Breast epithelium (tissue), 4 donors: Measurements from ENCODE around the gene GAN. TPM values are rescaled to one million over a fixed set of nuclear protein-coding genes. Genes with fewer than 3 reads are reported as not detected.
"Not testable (repeated sequence)": the region's sequence is repeated elsewhere in the genome, so short reads cannot be mapped to it uniquely, and the experiment has no call there.

Source experiments
- DNase-seq, 2 donors: peaks; one replicate each; pipeline ENCODE4 v3.0.0-alpha.2; 2019; ENCODE audit warnings: low spot score in 2 of 2
- H3K27ac ChIP-seq, 2 donors: fragments of 200-600 bp; sonication (generic) in 1 of 2; one replicate each; pipeline ENCODE4 v1.5.1; 2016 to 2019; ENCODE audit warnings: mild to moderate bottlenecking in 1 of 2
- H3K27me3 ChIP-seq, 2 donors: fragments of 200-600 bp; sonication (generic) in 1 of 2; one replicate each; pipeline versions ENCODE4 v1.5.1 to v1.6.0; 2017 to 2019; ENCODE audit warnings: control low read depth in 1 of 2, mild to moderate bottlenecking in 1 of 2
- H3K36me3 ChIP-seq: fragments of 200-600 bp; one replicate; pipeline ENCODE4 v1.5.1; 2019
- H3K4me1 ChIP-seq, 2 donors: fragments of 200-600 bp; sonication (generic); one replicate each; pipeline ENCODE4 v1.5.1; 2016 to 2019; ENCODE audit warnings: control low read depth in 1 of 2
- H3K4me3 ChIP-seq, 3 donors: fragments of 200-600 bp; sonication (generic); 1 replicate in 2 of 3; 2 replicates in 1 of 3; pipeline ENCODE4 v1.5.1; 2016 to 2019; ENCODE audit warnings: mild to moderate bottlenecking in 3 of 3, moderate library complexity in 2 of 3
- H3K9me3 ChIP-seq, 2 donors: fragments of 200-600 bp; sonication (generic) in 1 of 2; one replicate each; pipeline ENCODE4 v1.5.1; 2016 to 2019; ENCODE audit warnings: control low read depth in 1 of 2
- POLR2A ChIP-seq: fragments of 450-650 bp; IDR thresholded peaks from one replicate; pipeline ENCODE4 v1.6.1; 2016; ENCODE audit warnings: antibody characterized with exemption, mild to moderate bottlenecking, moderate library complexity
- POLR2AphosphoS5 ChIP-seq, 3 donors: sonication (generic); formaldehyde crosslinking; IDR thresholded peaks; one replicate each; pipeline ENCODE4 v1.6.1; 2017; ENCODE audit warnings: antibody characterized with exemption in 3 of 3
- intact Hi-C: fragments of 100-400 bp; cut with DNase I; formaldehyde crosslinking; loops from one replicate; pipeline ENCODE4 v1.15.1; 2023; ENCODE audit warnings: low total_unique reads
- total RNA-seq, 3 donors: library from RNA; depleted of rRNA; stranded (reverse); fragments of >200 nt; gene quantifications; one replicate each; pipeline ENCODE4 v1.1.0, GENCODE V29; 2016
- TF ChIP-seq, protein P1 (sequence below), 3 donors: fragments of 450-650 bp; IDR thresholded peaks; one replicate each; pipeline ENCODE4 v1.5.1; 2016 to 2017; ENCODE audit warnings: antibody characterized with exemption in 3 of 3, mild to moderate bottlenecking in 3 of 3, moderate library complexity in 3 of 3

Gene GAN
- total RNA-seq, 3 donors from 2014 or later = 7.5 to 15.7 (median 10.8) TPM

GRCh38 chr16:81401035-81401950, 86.5 kb downstream of the GAN start:
- Histone ChIP-seq H3K9me3 (peaks cover 0 to 10% of the 10 kb centered on the region in 2 donors), H3K27ac (peak overlapping the region; percentile 66 to 85), H3K36me3 (no peaks in the 10 kb centered on the region), H3K27me3 (no peaks in the 10 kb centered on the region), H3K4me1 (peaks cover 0 to 3% of the 10 kb centered on the region in 2 donors), H3K4me3 (peak overlapping the region in 1 of 3 donors; percentile 44)
- TF ChIP-seq, protein P1, sequence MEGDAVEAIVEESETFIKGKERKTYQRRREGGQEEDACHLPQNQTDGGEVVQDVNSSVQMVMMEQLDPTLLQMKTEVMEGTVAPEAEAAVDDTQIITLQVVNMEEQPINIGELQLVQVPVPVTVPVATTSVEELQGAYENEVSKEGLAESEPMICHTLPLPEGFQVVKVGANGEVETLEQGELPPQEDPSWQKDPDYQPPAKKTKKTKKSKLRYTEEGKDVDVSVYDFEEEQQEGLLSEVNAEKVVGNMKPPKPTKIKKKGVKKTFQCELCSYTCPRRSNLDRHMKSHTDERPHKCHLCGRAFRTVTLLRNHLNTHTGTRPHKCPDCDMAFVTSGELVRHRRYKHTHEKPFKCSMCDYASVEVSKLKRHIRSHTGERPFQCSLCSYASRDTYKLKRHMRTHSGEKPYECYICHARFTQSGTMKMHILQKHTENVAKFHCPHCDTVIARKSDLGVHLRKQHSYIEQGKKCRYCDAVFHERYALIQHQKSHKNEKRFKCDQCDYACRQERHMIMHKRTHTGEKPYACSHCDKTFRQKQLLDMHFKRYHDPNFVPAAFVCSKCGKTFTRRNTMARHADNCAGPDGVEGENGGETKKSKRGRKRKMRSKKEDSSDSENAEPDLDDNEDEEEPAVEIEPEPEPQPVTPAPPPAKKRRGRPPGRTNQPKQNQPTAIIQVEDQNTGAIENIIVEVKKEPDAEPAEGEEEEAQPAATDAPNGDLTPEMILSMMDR (IDR thresholded peaks at IDR 0.05) = no peak
- no peak for TF ChIP-seq POLR2A
- TF ChIP-seq POLR2AphosphoS5 (IDR thresholded peaks at IDR 0.05) = peak in 2 of 3 donors; percentile 18 to 27
- DNase-seq = peak; percentile 87 to 90
- intact Hi-C loops = loop anchor here (10.0 kb wide), 1 partner anchor 304 kb away; no protein-coding TSS in a partner anchor

- TF ChIP-seq POLR2A = no peak
- TF ChIP-seq POLR2AphosphoS5 (IDR thresholded peaks at IDR 0.05) = no peak
- TF ChIP-seq, protein P1 (IDR thresholded peaks at IDR 0.05) = no peak
- DNase-seq = no peak
- no peak overlapping the region for H3K27ac ChIP-seq
- peaks cover 0 to 10% of the 10 kb centered on the region in 2 donors for H3K9me3 ChIP-seq
- H3K36me3 ChIP-seq = no peaks in the 10 kb centered on the region
- peak overlapping the region in 2 of 3 donors; percentile 22 to 59 for H3K4me3 ChIP-seq
- H3K4me1 ChIP-seq = peaks cover 0 to 3% of the 10 kb centered on the region in 2 donors
- intact Hi-C loops = loop anchor here (10.0 kb wide), 1 partner anchor 302 kb away; no protein-coding TSS in a partner anchor
- no peaks in the 10 kb centered on the region for H3K27me3 ChIP-seq
Measured at GRCh38 chr16:81403208-81403600, 88.4 kb downstream of the GAN start.

- peak; percentile 50 to 70 (median 63) for TF ChIP-seq POLR2AphosphoS5 (IDR thresholded peaks at IDR 0.05)
- TF ChIP-seq, protein P1 (IDR thresholded peaks at IDR 0.05) = peak; percentile 91 to 97 (median 96)
- TF ChIP-seq POLR2A = no peak
- H3K36me3 ChIP-seq = no peaks in the 10 kb centered on the region
- H3K9me3 ChIP-seq = peaks cover 0 to 10% of the 10 kb centered on the region in 2 donors
- peak; percentile 72 to 83 for DNase-seq
- intact Hi-C loops = loop anchor here (10.0 kb wide), 1 partner anchor 301 kb away; no protein-coding TSS in a partner anchor
- H3K4me1 ChIP-seq = peaks cover 0 to 3% of the 10 kb centered on the region in 2 donors
- no peak overlapping the region for H3K27ac ChIP-seq
- no peaks in the 10 kb centered on the region for H3K27me3 ChIP-seq
- H3K4me3 ChIP-seq = peak overlapping the region in 2 of 3 donors; percentile 22 to 59
Measured at GRCh38 chr16:81403601-81404391, 89.0 kb downstream of the GAN start.

DNA sequence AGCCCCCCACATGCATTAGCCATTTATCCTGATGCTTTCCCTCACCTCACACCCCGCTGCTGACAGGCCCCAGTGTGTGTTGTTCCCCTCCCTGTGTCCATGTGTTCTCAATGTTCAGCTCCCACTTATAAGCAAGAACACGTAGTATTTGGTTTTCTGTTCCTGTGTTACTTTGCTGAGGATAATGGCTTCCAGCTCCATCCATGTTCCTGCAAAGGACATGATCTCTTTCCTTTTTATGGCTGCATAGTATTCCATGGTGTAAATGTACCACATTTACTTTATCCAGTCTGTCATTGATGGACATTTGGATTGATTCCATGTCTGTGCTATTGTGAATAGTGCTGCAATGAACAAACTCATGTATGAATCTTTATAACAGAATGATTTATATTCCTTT, 90.2 kb downstream of the GAN start:
- not testable (repeated sequence) for DNase-seq, H3K27me3 ChIP-seq, H3K9me3 ChIP-seq, H3K4me3 ChIP-seq, H3K36me3 ChIP-seq, H3K27ac ChIP-seq, H3K4me1 ChIP-seq
- intact Hi-C loops = loop anchor here (10.0 kb wide), 1 partner anchor 300 kb away; no protein-coding TSS in a partner anchor

DNA sequence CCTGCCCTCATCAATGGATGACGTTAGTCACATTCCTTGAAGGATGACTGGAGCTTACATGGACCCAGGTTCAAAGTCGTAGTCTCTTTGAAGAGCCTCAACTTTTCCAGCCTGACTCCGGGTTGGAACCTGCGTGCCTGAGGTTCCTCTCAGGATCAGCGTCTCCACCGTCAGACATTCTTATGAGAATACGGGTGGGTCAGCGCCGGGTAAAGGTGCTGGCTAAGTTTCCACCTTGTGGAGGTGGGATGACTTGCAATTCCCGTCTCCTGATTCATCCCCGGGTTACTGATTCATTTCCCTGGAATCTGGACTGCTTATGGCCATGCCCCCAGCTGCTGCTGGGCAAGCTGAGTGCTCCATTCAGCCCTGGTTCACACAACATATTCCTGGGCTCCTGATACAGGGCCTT, 90.9 kb downstream of the GAN start:
- no peaks in the 10 kb centered on the region for H3K36me3 ChIP-seq
- intact Hi-C loops = loop anchor here (10.0 kb wide), 1 partner anchor 299 kb away; no protein-coding TSS in a partner anchor
- no peak overlapping the region for H3K4me3 ChIP-seq
- TF ChIP-seq, protein P1 (IDR thresholded peaks at IDR 0.05) = no peak
- H3K27ac ChIP-seq = no peak overlapping the region
- peak in 1 of 2 donors; percentile 35 for DNase-seq
- no peaks in the 10 kb centered on the region for H3K9me3 ChIP-seq
- peaks cover 0 to 3% of the 10 kb centered on the region in 2 donors for H3K4me1 ChIP-seq
- no peaks in the 10 kb centered on the region for H3K27me3 ChIP-seq
